HL-60/S4 treated with phorbol 12-myristate 13-acetate at 8.2 ng/mL for 4 days and 3 days (cell line): ENCODE measurements around the gene SLC35F1.

Experiments used
- in situ Hi-C: fragments of 300-500 bp; cut with MboI; formaldehyde crosslinking; loops from 2 replicates; pipeline ENCODE4 v1.15.0; 2022; ENCODE audit warnings: low sequenced_read_pairs

Gene SLC35F1

GRCh38 chr6:118186672-118187567 is 279.9 kb downstream of the SLC35F1 start:
- in situ Hi-C loops: no loop called here

- in situ Hi-C loops: no loop called here
These were observed 280.6 kb downstream of the SLC35F1 start for GRCh38 chr6:118187568-118188164.

- in situ Hi-C loops: no loop called here
These were observed 281.5 kb downstream of the SLC35F1 start for GRCh38 chr6:118188561-118188960.

- in situ Hi-C loops: no loop called here
These were observed 290.5 kb downstream of the SLC35F1 start for GRCh38 chr6:118197539-118197938.

- in situ Hi-C loops: no loop called here
These were observed 291.7 kb downstream of the SLC35F1 start for GRCh38 chr6:118198746-118199145.

- in situ Hi-C loops: no loop called here
These were observed 293.1 kb downstream of the SLC35F1 start for GRCh38 chr6:118200160-118200559.

GRCh38 chr6:118202517-118202916 is 295.5 kb downstream of the SLC35F1 start:
- in situ Hi-C loops: no loop called here

- in situ Hi-C loops: no loop called here
These were observed 296.5 kb downstream of the SLC35F1 start for GRCh38 chr6:118203545-118203944.

GRCh38 chr6:118206221-118206620 is 299.2 kb downstream of the SLC35F1 start:
- in situ Hi-C loops: no loop called here

GRCh38 chr6:118207947-118208346 is 300.9 kb downstream of the SLC35F1 start:
- in situ Hi-C loops: no loop called here

GRCh38 chr6:118212451-118213173 is 305.5 kb downstream of the SLC35F1 start:
- in situ Hi-C loops: no loop called here

- in situ Hi-C loops: no loop called here
These were observed 308.2 kb downstream of the SLC35F1 start for GRCh38 chr6:118215269-118215668.

- in situ Hi-C loops: no loop called here
These were observed 309.7 kb downstream of the SLC35F1 start for GRCh38 chr6:118216751-118217150.

- in situ Hi-C loops: no loop called here
These were observed 311.1 kb downstream of the SLC35F1 start for GRCh38 chr6:118218156-118218555.

GRCh38 chr6:118220429-118221128 is 313.5 kb downstream of the SLC35F1 start:
- in situ Hi-C loops: no loop called here

- in situ Hi-C loops: no loop called here
These were observed 316.3 kb downstream of the SLC35F1 start for GRCh38 chr6:118223316-118223715.

GRCh38 chr6:118228886-118229285 is 321.8 kb downstream of the SLC35F1 start:
- in situ Hi-C loops: no loop called here

- in situ Hi-C loops: no loop called here
These were observed 333.9 kb downstream of the SLC35F1 start for GRCh38 chr6:118240878-118241528.

- in situ Hi-C loops: no loop called here
These were observed 339.3 kb downstream of the SLC35F1 start for GRCh38 chr6:118246406-118246805.

GRCh38 chr6:118248171-118248570 is 341.1 kb downstream of the SLC35F1 start:
- in situ Hi-C loops: no loop called here

- in situ Hi-C loops: no loop called here
These were observed 342.6 kb downstream of the SLC35F1 start for GRCh38 chr6:118249680-118250079.
